Testis (tissue), 2 donors: ENCODE measurements around the gene HORMAD2.

ENCODE experiments used
- POLR2A ChIP-seq: fragments of 450-650 bp; IDR thresholded peaks from one replicate; pipeline ENCODE4 v1.6.1; 2017; ENCODE audit warnings: antibody characterized with exemption, mild to moderate bottlenecking, moderate library complexity
- TF ChIP-seq, protein P1 (sequence below), 3 experiments: fragments of 450-650 bp in 2 of 3; fragments of 200-600 bp in 1 of 3; sonication (generic) in 1 of 3; IDR thresholded peaks; one replicate each; pipeline ENCODE4 v1.5.1; 2016 to 2019; ENCODE audit warnings: antibody characterized with exemption in 3 of 3, mild to moderate bottlenecking in 2 of 3, moderate library complexity in 1 of 3

DNA sequence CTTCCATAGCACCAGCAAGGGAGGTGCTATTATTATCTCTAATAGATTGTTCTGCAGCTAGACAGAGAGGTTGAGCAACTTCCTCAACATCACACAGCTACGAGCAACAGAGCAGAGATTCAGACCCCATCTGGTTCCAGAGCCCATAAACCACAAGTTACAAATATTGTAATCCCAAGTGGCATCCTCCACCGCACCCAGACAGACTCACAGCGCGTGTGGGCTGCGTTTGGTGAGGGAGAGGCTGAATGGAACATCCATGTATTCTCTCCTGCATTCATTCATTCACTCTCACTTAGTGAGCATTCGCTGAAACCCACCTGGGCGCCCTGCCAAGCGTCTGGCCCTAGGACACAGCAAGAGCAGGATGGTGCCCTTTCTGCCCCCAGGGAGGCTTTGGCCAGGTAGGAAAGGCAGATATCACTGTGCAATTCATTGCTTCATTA, 132.8 kb downstream of the HORMAD2 start:
- no peak for TF ChIP-seq POLR2A
- TF ChIP-seq, protein P1, sequence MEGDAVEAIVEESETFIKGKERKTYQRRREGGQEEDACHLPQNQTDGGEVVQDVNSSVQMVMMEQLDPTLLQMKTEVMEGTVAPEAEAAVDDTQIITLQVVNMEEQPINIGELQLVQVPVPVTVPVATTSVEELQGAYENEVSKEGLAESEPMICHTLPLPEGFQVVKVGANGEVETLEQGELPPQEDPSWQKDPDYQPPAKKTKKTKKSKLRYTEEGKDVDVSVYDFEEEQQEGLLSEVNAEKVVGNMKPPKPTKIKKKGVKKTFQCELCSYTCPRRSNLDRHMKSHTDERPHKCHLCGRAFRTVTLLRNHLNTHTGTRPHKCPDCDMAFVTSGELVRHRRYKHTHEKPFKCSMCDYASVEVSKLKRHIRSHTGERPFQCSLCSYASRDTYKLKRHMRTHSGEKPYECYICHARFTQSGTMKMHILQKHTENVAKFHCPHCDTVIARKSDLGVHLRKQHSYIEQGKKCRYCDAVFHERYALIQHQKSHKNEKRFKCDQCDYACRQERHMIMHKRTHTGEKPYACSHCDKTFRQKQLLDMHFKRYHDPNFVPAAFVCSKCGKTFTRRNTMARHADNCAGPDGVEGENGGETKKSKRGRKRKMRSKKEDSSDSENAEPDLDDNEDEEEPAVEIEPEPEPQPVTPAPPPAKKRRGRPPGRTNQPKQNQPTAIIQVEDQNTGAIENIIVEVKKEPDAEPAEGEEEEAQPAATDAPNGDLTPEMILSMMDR (IDR thresholded peaks at IDR 0.05): no peak
